Mesodermal cell (in vitro differentiated cells): ENCODE results near the gene COG5.
"Not testable (repeated sequence)": the region's sequence is repeated elsewhere in the genome, so short reads cannot be mapped to it uniquely, and the experiment has no call there.

ENCODE experiments used
- H3K27ac ChIP-seq: 2 replicates; pipeline ENCODE4 v1.7.0; 2013; ENCODE audit warnings: mild to moderate bottlenecking, low read depth, low read length, moderate library complexity; ENCODE audit not compliant: severe bottlenecking
- H3K36me3 ChIP-seq: 2 replicates; pipeline ENCODE4 v1.7.1; 2013; ENCODE audit warnings: mild to moderate bottlenecking, low read length, moderate library complexity; ENCODE audit not compliant: control insufficient read depth, insufficient read depth
- H3K4me1 ChIP-seq: one replicate; pipeline ENCODE4 v1.7.1; 2013; ENCODE audit warnings: mild to moderate bottlenecking, low read length; ENCODE audit not compliant: insufficient read depth, control insufficient read depth, poor library complexity, severe bottlenecking
- H3K4me3 ChIP-seq: 2 replicates; pipeline ENCODE4 v1.7.0; 2013; ENCODE audit warnings: low read length, control low read depth, mild to moderate bottlenecking; ENCODE audit not compliant: insufficient read depth, poor library complexity, severe bottlenecking; ENCODE audit errors: extremely low read depth
- H3K9me3 ChIP-seq: 2 replicates; pipeline ENCODE4 v1.7.1; 2013; ENCODE audit warnings: mild to moderate bottlenecking, low read length, moderate library complexity; ENCODE audit not compliant: control insufficient read depth
- WGBS, 2 experiments: methylation state at CpG; one replicate each; pipeline ENCODE4 v1.1.5; 2013; ENCODE audit warnings: missing lambda C conversion rate in 2 of 2; ENCODE audit not compliant: insufficient coverage in 2 of 2; 5-methylcytosine and 5-hydroxymethylcytosine counted together

COG5 gene

GRCh38 chr7:107230334-107230733 is 333.4 kb downstream of the COG5 start:
- no peaks in the 10 kb centered on the region for H3K36me3 ChIP-seq
- no peaks in the 10 kb centered on the region for H3K4me1 ChIP-seq
- H3K4me3 ChIP-seq = no peak overlapping the region
- no peaks in the 10 kb centered on the region for H3K9me3 ChIP-seq
- H3K27ac ChIP-seq = no peak overlapping the region
- WGBS, 2 experiments = no CpG with 5 or more reads among the region's 3 CpGs

DNA sequence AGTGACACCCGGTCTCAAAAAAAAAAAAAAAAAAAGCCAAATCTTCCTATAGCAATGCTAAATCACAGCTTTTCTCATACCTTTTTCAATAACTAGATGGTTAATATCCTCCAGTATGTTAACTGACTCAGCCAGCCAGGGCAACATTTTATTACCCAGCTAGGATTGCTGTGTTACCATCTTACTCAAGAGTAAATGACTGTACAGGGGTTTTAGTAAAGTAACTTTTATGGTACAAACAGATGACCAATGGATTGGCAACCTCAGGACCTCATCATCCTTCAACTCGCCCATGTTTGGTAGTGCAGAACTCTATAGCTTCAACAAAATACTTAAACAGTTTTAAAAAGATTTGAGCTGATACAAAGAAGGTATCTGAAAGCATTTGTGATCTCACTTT is 335.4 kb downstream of the COG5 start:
- H3K4me3 ChIP-seq = no peak overlapping the region
- no peak overlapping the region for H3K27ac ChIP-seq
- H3K4me1 ChIP-seq = no peaks in the 10 kb centered on the region
- no peaks in the 10 kb centered on the region for H3K36me3 ChIP-seq
- no peaks in the 10 kb centered on the region for H3K9me3 ChIP-seq
- 57 to 100% methylated on average over 1 of the region's 2 CpGs for WGBS, 2 experiments

GRCh38 chr7:107224374-107225223 is 339.1 kb downstream of the COG5 start:
- 50 to 77% methylated on average over 1 to 2 of the region's 5 CpGs for WGBS, 2 experiments
- H3K9me3 ChIP-seq = no peaks in the 10 kb centered on the region
- H3K4me3 ChIP-seq = no peak overlapping the region
- no peak overlapping the region for H3K27ac ChIP-seq
- H3K4me1 ChIP-seq = no peaks in the 10 kb centered on the region
- H3K36me3 ChIP-seq = no peaks in the 10 kb centered on the region

GRCh38 chr7:107220806-107221205 is 342.9 kb downstream of the COG5 start:
- not testable (repeated sequence) for H3K4me3 ChIP-seq, H3K4me1 ChIP-seq, H3K36me3 ChIP-seq, H3K27ac ChIP-seq, H3K9me3 ChIP-seq
- WGBS, 2 experiments = 81 to 100% methylated on average over 2 to 4 of the region's 6 CpGs

DNA sequence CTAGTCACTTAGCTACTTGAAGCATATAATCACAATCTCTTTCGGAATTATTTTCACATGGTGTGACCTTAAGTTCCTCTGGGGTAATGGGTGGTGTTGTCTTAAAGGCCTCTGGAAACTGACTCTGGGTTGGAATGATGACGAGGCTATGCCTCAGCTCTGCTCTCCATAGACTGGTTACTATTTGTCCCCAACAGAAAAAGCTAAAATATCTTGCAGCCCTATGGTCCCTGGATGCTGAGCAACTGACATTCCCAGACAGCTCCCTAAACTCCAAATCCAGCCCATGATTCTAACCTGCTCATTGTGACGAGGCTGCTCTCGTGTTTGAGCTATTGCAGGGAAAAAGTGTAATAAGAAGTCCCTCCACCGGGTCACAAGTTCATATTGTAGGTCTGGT is 343.4 kb downstream of the COG5 start:
- no peak overlapping the region for H3K4me3 ChIP-seq
- 100% methylated on average over 1 to 2 of the region's 5 CpGs for WGBS, 2 experiments
- H3K4me1 ChIP-seq = no peaks in the 10 kb centered on the region
- H3K9me3 ChIP-seq = no peaks in the 10 kb centered on the region
- H3K27ac ChIP-seq = no peak overlapping the region
- no peaks in the 10 kb centered on the region for H3K36me3 ChIP-seq

GRCh38 chr7:107219563-107220244 is 344.0 kb downstream of the COG5 start:
- Histone ChIP-seq H3K36me3 (no peaks in the 10 kb centered on the region), H3K9me3 (no peaks in the 10 kb centered on the region), H3K4me3 (no peak overlapping the region), H3K27ac (no peak overlapping the region), H3K4me1 (no peaks in the 10 kb centered on the region)
- WGBS, 2 experiments = no CpG with 5 or more reads among the region's 2 CpGs

DNA sequence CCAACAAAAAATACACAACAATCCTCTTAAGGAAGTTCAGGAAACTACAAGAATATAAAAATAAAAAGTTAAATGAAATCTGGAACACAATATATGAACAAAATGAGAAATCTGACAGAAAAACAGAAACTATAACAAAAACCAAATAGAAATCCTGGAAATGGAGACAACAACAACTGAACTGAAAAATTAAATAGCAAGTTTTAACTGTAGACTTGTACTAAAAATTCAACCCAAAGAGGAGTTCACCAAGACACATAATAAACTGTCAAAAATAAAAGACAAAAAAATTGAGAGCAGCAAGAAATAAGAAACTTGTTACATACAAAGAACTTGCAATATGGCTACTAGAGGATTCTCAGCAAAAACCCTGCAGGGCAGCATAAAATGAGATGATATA is 349.8 kb downstream of the COG5 start:
- H3K9me3 ChIP-seq = no peaks in the 10 kb centered on the region
- no peak overlapping the region for H3K27ac ChIP-seq
- H3K36me3 ChIP-seq = peaks cover 15% of the 10 kb centered on the region
- no peak overlapping the region for H3K4me3 ChIP-seq
- no peaks in the 10 kb centered on the region for H3K4me1 ChIP-seq

GRCh38 chr7:107213193-107213788 is 350.4 kb downstream of the COG5 start:
- 89 to 94% methylated on average over 5 of the region's 5 CpGs for WGBS, 2 experiments

GRCh38 chr7:107212725-107213124 is 351.0 kb downstream of the COG5 start:
- H3K27ac ChIP-seq = no peak overlapping the region
- peaks cover 23% of the 10 kb centered on the region for H3K36me3 ChIP-seq
- 100% methylated on average over 1 of the region's 2 CpGs; no CpG with 5 or more reads in 1 of the 2 experiments for WGBS, 2 experiments
- no peaks in the 10 kb centered on the region for H3K4me1 ChIP-seq
- H3K9me3 ChIP-seq = no peaks in the 10 kb centered on the region
- no peak overlapping the region for H3K4me3 ChIP-seq

More at GRCh38 chr7:107213193-107213788, 350.4 kb downstream of the COG5 start:
- peaks cover 20% of the 10 kb centered on the region for H3K36me3 ChIP-seq
- H3K4me3 ChIP-seq = no peak overlapping the region
- no peaks in the 10 kb centered on the region for H3K9me3 ChIP-seq
- H3K4me1 ChIP-seq = no peaks in the 10 kb centered on the region
- H3K27ac ChIP-seq = no peak overlapping the region

GRCh38 chr7:107210400-107210799 is 353.3 kb downstream of the COG5 start:
- no peaks in the 10 kb centered on the region for H3K9me3 ChIP-seq
- WGBS, 2 experiments = 88 to 93% methylated on average over 3 to 4 of the region's 4 CpGs
- no peak overlapping the region for H3K27ac ChIP-seq
- peaks cover 33% of the 10 kb centered on the region for H3K36me3 ChIP-seq
- no peaks in the 10 kb centered on the region for H3K4me1 ChIP-seq
- no peak overlapping the region for H3K4me3 ChIP-seq

DNA sequence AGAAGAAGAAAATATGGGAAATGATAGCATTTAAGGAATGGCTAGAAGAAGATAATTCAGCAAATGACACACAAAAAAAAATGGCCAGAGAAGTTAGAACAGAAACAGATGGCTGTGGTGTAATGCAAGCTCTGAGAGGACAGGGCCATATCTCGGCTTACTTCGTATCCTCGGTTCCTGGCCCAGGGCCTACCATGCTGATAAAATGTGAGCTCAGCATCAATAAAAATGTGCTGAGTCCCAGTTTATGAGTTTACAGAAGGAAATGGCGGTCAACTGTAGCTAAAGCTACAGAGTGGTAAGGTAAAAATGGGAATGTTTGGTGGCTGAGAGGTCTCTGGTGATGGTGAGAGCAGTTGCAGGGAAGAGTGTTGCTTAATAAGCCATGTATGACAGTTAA is 354.2 kb downstream of the COG5 start:
- Histone ChIP-seq H3K4me1 (no peaks in the 10 kb centered on the region), H3K4me3 (no peak overlapping the region), H3K9me3 (no peaks in the 10 kb centered on the region), H3K27ac (no peak overlapping the region), H3K36me3 (peaks cover 39% of the 10 kb centered on the region)
- 82 to 85% methylated on average over 4 of the region's 4 CpGs for WGBS, 2 experiments
